ENCODE results near the gene SPATS2.

Gene SPATS2

DNA sequence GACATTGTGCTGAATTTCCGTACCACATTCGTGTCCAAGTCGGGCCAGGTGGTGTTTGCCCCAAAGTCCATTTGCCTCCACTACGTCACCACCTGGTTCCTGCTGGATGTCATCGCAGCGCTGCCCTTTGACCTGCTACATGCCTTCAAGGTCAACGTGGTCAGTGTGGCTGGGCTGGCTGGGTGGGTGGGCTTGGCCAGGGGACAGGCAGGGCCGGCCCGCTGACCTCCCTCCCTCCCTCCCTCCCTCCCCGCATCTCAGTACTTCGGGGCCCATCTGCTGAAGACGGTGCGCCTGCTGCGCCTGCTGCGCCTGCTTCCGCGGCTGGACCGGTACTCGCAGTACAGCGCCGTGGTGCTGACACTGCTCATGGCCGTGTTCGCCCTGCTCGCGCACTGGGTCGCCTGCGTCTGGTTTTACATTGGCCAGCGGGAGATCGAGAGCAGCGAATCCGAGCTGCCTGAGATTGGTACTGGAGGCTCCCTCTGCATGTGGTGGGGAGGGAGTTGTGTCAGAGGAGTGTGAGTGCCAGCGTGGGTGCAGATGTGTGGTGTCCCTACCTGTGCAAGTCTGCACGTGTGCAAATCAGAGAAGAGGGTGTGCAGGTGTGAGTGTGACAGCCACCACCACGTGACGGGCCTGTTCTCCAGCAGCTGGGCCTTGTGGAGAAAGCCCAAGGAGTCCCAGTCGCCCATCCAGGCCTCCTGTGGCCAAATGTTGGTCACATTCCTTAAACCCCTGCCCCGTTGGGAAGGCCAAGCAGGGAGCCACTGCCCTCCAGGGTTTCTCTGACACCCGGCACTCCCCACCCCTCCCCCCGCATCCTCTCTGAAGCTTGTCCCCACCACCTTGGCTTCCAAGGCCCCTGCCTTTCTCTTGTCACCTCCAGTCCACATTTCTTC is 176.9 kb downstream of the SPATS2 start:
- DNase-seq: no peak

DNA sequence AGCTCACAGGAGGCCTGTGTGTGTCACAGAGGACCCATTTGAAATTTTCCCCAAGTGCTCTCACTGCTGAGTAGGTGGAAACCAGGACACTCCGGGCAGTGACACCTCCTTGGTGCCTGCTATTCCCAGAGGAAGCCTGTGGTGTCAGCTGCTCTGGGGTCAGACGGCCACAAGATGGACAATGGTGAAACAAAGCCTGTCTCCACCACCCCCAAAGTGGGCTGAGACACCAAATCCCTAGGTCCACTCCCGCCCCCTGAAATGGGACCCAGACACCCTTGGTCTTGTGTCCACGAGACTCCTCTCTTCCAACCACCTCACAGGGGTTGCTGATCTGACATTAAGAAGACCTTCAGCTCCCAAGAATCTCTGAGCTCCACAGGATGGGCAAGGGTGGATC is 178.6 kb downstream of the SPATS2 start:
- no peak for DNase-seq

DNA sequence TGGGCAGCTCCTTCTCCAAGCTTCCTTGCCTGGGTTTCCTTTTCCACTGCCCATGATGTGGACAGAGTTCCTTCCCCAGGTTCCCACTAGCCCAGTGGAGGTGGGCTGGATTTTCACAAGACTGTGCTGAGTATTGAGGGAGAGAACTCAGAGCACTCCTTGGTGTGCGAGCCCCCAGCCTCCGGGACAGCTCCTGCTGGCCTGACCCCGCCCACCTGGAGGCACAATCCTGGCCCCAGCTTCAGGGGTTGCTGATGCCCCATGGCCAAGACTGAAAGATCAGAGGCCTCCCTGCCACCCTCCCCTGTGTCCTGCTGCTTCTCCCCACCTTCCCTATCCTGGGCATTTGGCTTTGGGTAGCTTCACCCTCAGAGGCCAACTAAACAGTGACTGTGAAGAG is 179.2 kb downstream of the SPATS2 start:
- DNase-seq: no peak

DNA sequence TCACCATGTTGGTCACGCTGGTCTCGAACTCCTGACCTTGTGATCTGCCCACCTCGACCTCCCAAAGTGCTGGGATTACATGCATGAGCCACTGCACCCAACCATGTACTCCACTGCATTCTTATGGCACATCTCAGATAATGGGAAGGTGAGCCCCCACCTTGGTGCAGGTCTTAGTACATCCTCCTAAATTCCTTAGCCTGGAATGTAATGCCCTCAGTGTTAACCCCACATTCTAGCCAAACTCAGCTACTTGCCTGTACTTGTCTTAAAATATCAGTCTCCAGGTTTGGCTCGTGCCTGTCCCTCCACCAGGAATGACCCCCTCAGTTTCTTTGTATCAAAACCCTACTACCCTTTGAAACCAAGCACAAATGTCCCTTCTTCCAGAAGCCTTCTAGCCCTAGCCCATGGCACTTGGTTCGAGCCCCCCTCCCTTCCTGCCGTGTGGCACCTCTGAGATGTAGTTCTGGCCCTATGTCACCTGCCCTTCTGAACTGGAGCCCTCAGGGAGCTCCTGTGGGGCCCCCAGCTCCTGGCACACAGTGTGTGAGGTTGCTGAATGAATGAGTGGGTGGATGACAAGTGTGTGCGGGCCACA is 179.9 kb downstream of the SPATS2 start:
- DNase-seq: no peak

DNA sequence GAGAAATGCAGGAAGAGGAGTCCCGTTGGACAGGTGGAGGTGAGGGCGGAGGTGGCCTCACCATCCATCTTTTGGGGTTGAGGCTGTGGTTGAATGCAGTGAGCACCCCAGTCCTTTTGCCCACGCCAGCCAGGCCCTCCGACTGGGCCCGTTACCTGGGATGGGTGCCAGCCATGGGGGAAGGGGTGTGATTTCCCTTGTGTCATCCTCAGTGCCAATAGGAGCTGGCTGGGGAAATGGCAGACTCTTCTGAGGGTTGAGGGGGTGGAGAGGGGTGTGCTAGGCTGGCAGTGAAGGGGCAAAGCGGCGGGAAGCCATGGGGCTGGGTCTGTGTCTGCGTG is 181.2 kb downstream of the SPATS2 start:
- DNase-seq: no peak

DNA sequence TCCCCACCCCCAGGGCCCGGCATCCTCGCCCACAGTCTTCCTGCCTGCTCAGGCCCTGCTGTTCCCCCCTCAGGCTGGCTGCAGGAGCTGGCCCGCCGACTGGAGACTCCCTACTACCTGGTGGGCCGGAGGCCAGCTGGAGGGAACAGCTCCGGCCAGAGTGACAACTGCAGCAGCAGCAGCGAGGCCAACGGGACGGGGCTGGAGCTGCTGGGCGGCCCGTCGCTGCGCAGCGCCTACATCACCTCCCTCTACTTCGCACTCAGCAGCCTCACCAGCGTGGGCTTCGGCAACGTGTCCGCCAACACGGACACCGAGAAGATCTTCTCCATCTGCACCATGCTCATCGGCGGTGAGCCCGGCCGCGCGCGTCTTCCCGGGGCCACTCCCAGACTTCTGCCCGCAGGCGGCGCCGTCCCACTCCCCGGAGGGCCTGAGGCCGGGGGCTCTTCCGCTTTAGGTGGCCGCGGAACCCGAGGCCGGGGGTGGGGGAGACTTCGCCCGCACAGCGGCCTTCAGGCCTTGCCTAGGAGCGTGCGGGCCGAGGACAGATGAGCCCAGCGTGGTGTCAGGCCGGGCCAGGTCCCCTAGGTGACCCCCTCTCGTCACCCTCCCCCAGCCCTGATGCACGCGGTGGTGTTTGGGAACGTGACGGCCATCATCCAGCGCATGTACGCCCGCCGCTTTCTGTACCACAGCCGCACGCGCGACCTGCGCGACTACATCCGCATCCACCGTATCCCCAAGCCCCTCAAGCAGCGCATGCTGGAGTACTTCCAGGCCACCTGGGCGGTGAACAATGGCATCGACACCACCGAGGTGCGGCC is 181.8 kb downstream of the SPATS2 start:
- DNase-seq: no peak

DNA sequence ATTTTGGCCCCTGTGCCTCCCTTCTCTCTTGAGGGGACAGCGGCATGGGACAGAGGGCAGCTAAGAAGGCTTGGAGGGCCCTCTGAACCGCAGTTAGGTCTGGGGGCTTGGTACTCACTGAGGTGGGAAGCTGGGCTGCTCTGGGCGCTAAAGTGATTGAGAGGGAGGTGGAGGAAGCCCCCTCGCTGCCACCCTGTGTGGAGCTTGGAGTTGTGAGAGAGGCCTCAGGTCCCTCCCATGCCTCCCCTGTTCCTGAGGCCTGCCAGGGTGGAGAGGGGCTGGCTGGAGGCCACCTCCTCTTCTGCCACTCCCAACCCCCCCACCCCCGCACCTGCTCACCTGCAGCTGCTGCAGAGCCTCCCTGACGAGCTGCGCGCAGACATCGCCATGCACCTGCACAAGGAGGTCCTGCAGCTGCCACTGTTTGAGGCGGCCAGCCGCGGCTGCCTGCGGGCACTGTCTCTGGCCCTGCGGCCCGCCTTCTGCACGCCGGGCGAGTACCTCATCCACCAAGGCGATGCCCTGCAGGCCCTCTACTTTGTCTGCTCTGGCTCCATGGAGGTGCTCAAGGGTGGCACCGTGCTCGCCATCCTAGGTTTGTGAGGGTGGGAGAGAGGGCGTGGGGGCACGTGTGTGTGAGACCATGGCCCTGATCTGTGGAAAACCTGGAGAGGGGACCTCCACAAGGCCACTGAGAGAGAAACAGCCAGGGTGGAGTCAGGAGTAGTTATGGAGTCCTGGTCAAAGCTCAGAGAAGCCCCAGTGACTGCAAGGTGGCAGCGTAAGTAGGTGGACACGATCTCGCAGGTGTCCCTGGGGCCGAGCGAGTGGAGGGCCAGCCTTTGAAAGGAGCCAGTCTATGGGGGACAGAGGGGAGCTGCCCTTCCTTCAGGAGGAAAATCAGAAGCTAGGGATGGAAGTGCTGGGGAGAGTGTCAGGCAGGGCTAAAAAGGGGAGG is 182.8 kb downstream of the SPATS2 start:
- no peak for DNase-seq

DNA sequence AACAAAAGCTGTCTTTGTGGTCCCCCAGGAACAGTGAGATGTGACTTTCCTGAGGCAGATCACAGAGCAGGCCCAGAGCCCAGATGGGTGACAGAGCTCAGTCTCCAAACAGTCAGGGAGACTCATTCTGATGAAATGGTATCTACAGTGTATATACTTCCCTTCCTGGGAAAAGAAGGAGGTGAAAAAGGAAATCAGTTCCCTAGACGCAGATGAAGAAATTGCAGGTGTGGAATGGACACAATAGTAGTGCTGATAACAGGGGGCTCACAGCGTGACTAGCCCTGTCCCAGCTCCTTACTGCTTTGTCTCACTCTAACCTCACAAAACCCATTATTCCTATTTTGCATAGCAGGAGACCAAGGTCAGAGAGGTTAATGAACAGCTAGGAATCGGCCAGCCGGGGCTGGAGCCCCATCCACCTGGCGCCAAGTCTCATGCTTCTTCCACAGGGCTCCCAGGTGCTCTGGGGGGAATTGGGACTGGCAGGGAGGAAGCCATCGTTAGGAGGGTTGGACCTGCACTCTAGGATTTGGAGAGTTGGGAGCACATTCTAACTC is 183.5 kb downstream of the SPATS2 start:
- DNase-seq: no peak

DNA sequence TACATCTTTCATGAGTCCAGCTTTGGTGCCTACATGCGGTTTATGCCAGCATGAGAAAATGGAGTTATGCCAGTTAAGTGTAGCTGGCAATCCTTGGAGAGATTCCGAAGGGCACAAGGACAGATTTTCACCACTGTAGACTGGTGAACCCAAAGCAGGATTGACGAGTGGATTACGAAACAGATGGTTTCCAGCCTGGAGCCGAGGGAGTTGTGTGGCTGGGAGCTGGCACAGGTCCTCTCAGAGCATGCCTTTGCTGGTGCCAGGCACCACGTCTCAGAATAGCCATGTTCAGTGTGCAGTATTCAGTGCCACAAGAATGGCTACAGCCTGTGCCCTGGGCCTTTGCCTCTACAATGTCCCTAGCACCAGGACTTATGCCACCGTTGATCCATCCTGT is 184.8 kb downstream of the SPATS2 start:
- no peak for DNase-seq

DNA sequence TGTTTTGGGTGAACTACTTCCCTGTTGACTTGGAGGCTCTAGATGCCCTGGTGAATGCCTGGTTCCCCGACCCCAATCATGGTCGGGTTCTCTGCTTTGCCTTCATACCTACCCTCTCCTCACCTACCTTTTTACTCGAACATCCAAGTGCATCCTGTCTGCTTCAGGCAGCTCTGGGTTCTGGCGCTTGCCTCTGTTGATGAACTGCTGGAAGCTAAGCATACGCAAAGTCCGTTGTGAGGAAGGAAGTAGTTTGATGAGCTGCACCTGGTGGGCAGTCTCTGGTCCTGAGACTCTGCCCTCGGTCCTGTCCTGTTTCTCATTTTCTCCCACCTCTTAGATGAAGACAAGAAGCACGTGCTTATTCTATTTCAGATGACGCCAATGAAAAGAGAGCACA is 185.2 kb downstream of the SPATS2 start:
- no peak for DNase-seq

DNA sequence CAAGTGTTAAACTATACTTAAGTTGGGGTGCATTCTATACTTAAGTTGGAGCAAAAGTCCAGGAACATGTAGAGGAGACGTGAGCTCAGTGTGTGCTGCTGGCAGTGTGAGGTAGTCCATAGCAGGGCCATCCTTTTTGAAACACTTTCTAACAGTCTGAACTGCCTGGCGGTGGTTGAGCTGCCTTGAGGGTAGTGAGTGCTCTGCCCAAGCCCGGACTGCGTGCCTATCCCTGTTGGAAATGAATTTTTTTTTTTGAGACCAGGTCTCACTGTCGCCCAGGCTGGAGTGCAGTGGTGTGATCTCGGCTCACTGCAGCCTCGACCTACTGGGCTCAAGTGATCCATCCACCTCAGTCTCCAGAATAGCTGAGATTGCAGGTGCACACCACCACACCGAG is 185.6 kb downstream of the SPATS2 start:
- DNase-seq: no peak

DNA sequence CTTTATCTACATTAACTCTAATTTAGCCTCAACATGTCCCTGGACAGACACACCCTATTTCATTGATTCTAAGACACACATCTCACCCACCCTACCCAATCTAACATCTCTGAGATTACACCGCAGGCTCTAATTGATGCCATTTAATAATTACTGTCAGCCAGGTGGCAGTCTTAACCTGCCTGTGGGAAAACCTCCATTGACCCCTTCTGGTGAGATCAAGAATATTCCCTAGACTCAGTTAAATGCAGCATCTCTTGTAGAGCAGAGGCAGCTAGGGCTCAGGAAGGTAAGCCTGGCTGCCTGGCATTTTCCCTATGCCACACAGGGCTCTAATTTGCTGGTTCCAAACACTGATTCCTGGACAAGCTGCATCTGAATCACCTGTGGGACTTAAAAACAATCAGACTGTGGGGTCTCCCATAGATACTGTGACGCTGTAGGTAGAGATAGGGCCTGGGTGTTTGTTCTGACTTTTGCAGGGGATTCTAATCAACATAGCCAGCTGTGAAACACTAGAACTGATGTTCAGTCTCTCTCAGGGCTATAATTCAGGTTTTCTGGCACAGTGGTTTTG is 186.3 kb downstream of the SPATS2 start:
- no peak for DNase-seq

DNA sequence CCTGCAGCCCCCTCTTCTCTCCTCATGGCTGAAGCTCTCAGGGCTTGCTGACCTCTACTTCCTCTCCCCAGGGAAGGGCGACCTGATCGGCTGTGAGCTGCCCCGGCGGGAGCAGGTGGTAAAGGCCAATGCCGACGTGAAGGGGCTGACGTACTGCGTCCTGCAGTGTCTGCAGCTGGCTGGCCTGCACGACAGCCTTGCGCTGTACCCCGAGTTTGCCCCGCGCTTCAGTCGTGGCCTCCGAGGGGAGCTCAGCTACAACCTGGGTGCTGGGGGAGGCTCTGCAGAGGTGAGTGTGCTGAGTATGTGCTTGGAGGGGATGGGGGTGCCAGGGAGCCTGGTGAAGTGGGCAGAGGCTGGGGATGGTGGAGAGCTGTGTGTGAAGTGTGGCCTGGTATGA is 187.0 kb downstream of the SPATS2 start:
- no peak for DNase-seq

DNA sequence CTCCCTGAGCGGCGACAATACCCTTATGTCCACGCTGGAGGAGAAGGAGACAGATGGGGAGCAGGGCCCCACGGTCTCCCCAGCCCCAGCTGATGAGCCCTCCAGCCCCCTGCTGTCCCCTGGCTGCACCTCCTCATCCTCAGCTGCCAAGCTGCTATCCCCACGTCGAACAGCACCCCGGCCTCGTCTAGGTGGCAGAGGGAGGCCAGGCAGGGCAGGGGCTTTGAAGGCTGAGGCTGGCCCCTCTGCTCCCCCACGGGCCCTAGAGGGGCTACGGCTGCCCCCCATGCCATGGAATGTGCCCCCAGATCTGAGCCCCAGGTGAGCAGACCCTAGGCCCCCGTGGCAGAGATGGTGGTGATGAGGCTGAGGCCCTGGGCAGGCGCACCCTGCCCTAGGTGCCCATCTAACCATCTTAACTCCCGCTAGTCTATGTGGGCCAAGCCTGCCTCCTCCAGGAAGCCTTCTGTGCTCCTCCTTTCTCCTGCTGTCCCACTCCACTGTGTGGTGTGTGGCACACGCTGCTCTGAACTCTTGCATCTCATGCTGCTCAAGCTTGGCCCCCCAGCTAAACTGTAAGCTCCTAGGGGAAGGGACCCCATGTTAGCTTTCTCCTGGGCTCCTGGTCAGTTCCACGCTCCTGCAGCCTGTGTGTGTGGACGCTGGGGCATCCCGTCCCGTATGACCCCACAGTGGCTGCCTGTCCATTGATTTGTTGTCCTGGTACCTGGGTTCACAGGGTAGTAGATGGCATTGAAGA is 188.5 kb downstream of the SPATS2 start:
- no peak for DNase-seq

DNA sequence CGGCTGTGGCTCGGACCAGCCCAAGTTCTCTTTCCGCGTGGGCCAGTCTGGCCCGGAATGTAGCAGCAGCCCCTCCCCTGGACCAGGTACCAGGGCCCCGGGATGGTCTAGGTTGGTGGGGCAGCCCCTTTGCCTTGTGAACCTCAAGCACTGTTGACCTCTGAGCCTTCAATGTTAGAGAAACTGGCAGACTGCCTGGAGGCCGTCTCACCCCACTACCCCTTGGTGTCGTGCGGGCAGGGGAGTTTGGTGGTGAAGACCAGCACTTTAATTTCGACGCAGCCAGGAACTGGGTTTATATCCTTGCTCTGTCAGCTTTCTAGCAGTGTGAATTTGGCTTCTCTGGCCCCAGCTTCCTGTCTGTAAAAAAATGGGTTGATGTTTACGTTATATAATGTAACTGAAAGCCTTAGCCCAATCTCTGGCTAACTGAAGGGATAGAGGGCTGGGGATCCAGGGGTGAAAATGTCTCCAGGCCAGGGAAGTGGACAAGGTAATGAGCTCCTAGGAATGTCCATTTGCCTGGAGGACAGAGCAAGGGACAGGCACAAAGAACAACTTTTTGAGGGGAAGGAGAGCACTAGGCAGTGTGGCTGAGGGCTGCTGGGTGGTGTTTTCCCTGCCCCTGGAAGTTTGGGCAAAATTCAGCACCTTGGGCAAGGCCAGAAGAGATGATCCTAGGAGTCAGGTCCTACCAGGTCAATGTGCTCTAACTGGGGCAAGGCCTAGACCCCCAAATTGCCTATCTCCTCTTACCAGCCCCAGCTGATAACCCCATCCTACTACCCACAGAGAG is 189.3 kb downstream of the SPATS2 start:
- no peak for DNase-seq

DNA sequence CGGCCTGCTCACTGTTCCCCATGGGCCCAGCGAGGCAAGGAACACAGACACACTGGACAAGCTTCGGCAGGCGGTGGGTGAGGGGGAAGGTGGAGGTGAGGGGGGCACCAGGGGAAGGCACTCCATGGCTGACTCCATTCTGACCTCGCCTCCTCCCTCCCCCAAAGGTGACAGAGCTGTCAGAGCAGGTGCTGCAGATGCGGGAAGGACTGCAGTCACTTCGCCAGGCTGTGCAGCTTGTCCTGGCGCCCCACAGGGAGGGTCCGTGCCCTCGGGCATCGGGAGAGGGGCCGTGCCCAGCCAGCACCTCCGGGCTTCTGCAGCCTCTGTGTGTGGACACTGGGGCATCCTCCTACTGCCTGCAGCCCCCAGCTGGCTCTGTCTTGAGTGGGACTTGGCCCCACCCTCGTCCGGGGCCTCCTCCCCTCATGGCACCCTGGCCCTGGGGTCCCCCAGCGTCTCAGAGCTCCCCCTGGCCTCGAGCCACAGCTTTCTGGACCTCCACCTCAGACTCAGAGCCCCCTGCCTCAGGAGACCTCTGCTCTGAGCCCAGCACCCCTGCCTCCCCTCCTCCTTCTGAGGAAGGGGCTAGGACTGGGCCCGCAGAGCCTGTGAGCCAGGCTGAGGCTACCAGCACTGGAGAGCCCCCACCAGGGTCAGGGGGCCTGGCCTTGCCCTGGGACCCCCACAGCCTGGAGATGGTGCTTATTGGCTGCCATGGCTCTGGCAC is 190.1 kb downstream of the SPATS2 start:
- DNase-seq: no peak

DNA sequence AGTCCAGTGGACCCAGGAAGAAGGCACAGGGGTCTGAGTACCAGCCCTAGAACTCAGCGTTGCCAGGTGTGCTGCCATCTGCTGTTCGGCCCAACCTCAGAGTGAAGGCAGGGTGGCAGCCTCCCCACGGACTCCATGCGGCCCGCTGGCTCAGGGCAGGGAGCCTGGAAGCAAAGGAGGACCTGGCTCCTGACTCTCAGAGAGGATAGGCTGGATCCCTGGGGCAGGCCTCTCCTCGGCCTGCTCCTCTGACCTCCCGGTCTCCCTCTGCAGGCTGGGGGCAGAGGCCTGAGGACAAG is 190.6 kb downstream of the SPATS2 start:
- no peak for DNase-seq

DNA sequence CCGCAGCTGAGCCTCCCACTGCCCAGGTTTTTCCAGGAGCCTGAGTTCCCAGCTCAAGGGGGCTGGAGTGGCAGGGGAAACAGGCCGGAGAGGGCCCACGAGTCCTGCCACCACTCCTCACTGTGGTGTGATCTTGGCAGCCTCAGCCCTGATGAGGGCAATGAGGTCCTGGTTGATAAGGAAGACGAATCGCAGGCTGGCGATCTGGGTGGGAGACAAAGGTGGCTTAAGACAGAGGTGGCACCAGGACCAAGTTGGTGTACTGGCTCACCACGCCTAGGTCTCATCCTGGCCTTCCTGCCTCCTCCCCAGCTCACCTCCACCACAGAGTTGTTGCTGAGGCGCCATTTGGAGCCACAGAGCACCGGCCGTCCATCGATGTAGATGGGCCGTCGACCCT is 191.3 kb downstream of the SPATS2 start:
- DNase-seq: no peak

DNA sequence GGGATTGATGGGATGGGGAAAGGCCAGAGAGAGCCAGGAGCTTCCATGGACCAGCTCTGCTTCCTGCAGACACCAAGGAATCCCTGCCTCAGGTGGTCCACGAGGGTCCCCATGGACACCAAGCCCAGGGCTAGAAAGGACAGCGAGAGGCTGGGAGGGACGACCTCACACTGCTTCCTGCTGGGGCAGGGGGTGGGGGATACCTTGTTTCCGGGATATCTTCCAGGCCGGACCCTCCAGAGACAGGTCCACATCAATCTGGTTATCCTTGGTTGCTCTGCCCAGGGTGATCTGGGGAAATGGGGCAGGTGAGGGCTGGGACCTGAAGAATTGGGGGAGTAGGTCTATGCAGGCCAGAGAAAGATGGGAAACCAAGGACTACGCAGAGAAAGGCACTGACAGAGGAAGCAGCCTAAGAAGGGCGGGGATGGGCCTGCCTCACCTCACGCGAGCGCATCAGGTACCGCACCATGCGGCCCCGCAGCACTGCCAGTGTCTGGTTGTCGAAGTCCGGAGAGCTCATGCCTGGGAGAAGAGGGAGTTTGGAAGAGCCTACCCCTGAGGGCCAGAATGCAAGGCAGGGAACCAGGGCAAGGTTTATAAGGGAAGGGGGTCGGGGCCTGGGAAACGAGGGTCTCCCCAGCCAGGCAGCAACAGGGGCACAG is 191.9 kb downstream of the SPATS2 start:
- no peak for DNase-seq
